ENCODE data around the gene MPV17L2.

GRCh38 chr19:18239303-18239702, 46.3 kb downstream of the MPV17L2 start:
- TF ChIP-seq POLR2A (IDR thresholded peaks at IDR 0.05) (no peak), CTCF (IDR thresholded peaks at IDR 0.05) (no peak)

All from testis (tissue), 2 donors.